NCI-H345 treated with DMSO at 0.1 percent for 48 hours (cell line): ENCODE results near the gene ARFRP1.

Experiments used
- DNase-seq: peaks from one replicate; lab custom pipeline; 2025; ENCODE audit not compliant: unreplicated experiment; lab: John Stamatoyannopoulos, UW

ARFRP1 gene

GRCh38 chr20:63702751-63703470 is 4.9 kb downstream of the ARFRP1 start:
- no peak for DNase-seq

- no peak for DNase-seq
Measured at GRCh38 chr20:63702036-63702665, 5.6 kb downstream of the ARFRP1 start.

GRCh38 chr20:63701329-63702035 is 6.3 kb downstream of the ARFRP1 start:
- no peak for DNase-seq

- DNase-seq: no peak
Measured at GRCh38 chr20:63701051-63701328, 6.8 kb downstream of the ARFRP1 start.

- no peak for DNase-seq
Measured at GRCh38 chr20:63700199-63701050, 7.4 kb downstream of the ARFRP1 start.

GRCh38 chr20:63699466-63700198 is 8.1 kb downstream of the ARFRP1 start:
- DNase-seq: no peak

- no peak for DNase-seq
Measured at GRCh38 chr20:63698739-63699465, 8.9 kb downstream of the ARFRP1 start.

GRCh38 chr20:63697868-63698545 is 9.8 kb downstream of the ARFRP1 start:
- no peak for DNase-seq

GRCh38 chr20:63697357-63697867 is 10.4 kb downstream of the ARFRP1 start:
- no peak for DNase-seq

GRCh38 chr20:63696628-63697356 is 11.0 kb downstream of the ARFRP1 start, which contains the start of gene TNFRSF6B:
TNFRSF6B (plus strand) TSS chr20:63696652; CDS start chr20:63696768, 116 bp downstream.
- no peak for DNase-seq

- DNase-seq: no peak
Measured at GRCh38 chr20:63696306-63696627, 11.5 kb downstream of the ARFRP1 start.

GRCh38 chr20:63695424-63696305 is 12.1 kb downstream of the ARFRP1 start:
- no peak for DNase-seq

- DNase-seq: no peak
Measured at GRCh38 chr20:63694584-63695423, 13.0 kb downstream of the ARFRP1 start.

- DNase-seq: no peak
Measured at GRCh38 chr20:63693733-63694583, 13.8 kb downstream of the ARFRP1 start.

GRCh38 chr20:63693083-63693732 is 14.6 kb downstream of the ARFRP1 start:
- no peak for DNase-seq
